ENCODE measurements around the gene TBCB.
"Not testable (repeated sequence)": the region's sequence is repeated elsewhere in the genome, so short reads cannot be mapped to it uniquely, and the experiment has no call there.

Gene TBCB

GRCh38 chr19:36112678-36113077, 2.6 kb upstream of the TBCB start:
- peaks cover 26% of the 10 kb centered on the region for H3K36me3 Mint-ChIP-seq (ENCODE audit: low read depth)
- H3K4me3 Mint-ChIP-seq, result peak overlapping the region; percentile 77
- no peaks in the 10 kb centered on the region for H3K9me3 Mint-ChIP-seq
- peaks cover 5% of the 10 kb centered on the region for H3K27me3 Mint-ChIP-seq (ENCODE audit: low read depth)
- peaks cover 29% of the 10 kb centered on the region for H3K4me1 Mint-ChIP-seq (ENCODE audit: low read depth)
- H3K27ac Mint-ChIP-seq, result peak overlapping the region; percentile 70

DNA sequence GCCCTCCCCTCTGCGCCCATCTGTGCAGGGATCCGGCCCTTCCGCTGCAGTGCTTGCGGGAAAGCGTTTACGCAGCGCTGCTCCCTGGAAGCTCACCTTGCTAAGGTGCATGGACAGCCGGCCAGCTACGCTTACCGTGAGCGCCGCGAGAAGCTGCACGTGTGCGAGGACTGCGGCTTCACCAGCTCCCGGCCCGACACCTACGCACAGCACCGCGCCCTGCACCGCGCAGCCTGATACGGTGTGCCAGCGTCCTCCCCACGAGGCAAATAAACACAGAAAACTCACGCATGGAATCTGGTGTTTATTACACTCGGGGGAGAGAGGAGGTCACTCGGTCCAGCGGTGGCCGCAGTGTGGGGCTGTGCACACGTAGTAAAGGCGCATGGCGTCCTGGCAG, 1.8 kb upstream of the TBCB start:
- Mint-ChIP-seq H3K27ac (peak overlapping the region; percentile 99), H3K9me3 (no peaks in the 10 kb centered on the region), H3K4me1 (ENCODE audit: low read depth) (peaks cover 29% of the 10 kb centered on the region), H3K4me3 (peak overlapping the region; percentile 99), H3K36me3 (ENCODE audit: low read depth) (peaks cover 28% of the 10 kb centered on the region), H3K27me3 (ENCODE audit: low read depth) (peaks cover 5% of the 10 kb centered on the region)

- Mint-ChIP-seq H3K27ac (peak overlapping the region; percentile 99), H3K4me3 (peak overlapping the region; percentile 99), H3K36me3 (ENCODE audit: low read depth) (peaks cover 28% of the 10 kb centered on the region), H3K27me3 (ENCODE audit: low read depth) (peaks cover 5% of the 10 kb centered on the region), H3K9me3 (no peaks in the 10 kb centered on the region), H3K4me1 (ENCODE audit: low read depth) (peaks cover 29% of the 10 kb centered on the region)
Observed at GRCh38 chr19:36113894-36114720, 1.2 kb upstream of the TBCB start.

DNA sequence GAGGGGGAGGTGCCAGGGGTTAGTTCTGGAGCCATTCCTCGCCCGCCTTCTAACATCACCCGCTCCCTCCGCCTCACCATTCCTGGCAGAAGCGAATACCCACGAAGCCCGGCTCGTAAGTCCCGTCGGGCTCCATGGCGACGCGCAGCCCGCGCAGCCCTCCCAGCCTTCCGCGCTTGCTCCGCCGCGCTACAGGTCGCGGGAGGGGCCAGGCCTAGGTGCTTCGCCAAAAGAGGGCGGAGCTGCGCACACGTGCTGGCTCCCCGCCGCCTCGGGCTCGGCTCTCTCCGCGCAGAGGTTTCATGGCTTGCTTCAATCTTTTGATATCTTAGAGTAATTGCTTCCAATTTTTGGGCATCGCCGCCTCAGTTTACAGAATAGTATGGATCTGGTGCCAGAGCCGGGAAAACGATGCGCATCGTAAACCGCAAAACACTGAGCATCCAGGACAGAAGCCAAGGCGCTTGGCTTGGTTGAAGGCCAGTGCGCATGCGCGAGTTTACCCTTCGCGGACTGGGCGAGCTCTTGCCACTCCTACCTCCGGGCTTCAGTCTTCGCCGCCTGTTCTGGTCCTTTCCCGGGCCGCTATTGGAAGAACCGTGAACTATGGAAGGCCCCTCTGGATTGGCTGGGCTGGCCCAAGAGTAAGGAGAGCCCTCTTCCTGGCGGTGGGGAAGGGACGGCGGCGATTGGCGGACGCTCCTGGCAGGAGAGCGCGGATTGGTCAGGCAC, 381 bp upstream of the TBCB start, which contains the start of gene POLR2I:
TSS of gene POLR2I (minus strand) at position 155 of the 732 bp plus-strand sequence. CDS start at position 136, 19 bp downstream.
- Mint-ChIP-seq H3K4me3 (peak within 1 kb of the TSS; percentile 99), H3K36me3 (ENCODE audit: low read depth) (peaks cover 29% of the 10 kb centered on the region), H3K4me1 (ENCODE audit: low read depth) (peaks cover 30% of the 10 kb centered on the region), H3K9me3 (no peaks in the 10 kb centered on the region), H3K27me3 (ENCODE audit: low read depth) (peaks cover 5% of the 10 kb centered on the region), H3K27ac (peak within 1 kb of the TSS; percentile 99)

GRCh38 chr19:36116344-36116637, 1.0 kb downstream of the TBCB start:
- Mint-ChIP-seq H3K4me3 (peak overlapping the region; percentile 99), H3K9me3 (no peaks in the 10 kb centered on the region), H3K36me3 (ENCODE audit: low read depth) (peaks cover 32% of the 10 kb centered on the region), H3K4me1 (ENCODE audit: low read depth) (peaks cover 32% of the 10 kb centered on the region), H3K27ac (peak overlapping the region; percentile 99), H3K27me3 (ENCODE audit: low read depth) (peaks cover 5% of the 10 kb centered on the region)

GRCh38 chr19:36120092-36120983, 5.1 kb downstream of the TBCB start:
- Mint-ChIP-seq H3K4me1 (ENCODE audit: low read depth) (peaks cover 13% of the 10 kb centered on the region), H3K27ac (peak overlapping the region; percentile 31), H3K27me3 (ENCODE audit: low read depth) (no peaks in the 10 kb centered on the region), H3K9me3 (no peaks in the 10 kb centered on the region), H3K4me3 (no peak overlapping the region), H3K36me3 (ENCODE audit: low read depth) (peaks cover 28% of the 10 kb centered on the region)

GRCh38 chr19:36120984-36121358, 5.7 kb downstream of the TBCB start:
- H3K27me3 Mint-ChIP-seq (ENCODE audit: low read depth), result no peaks in the 10 kb centered on the region
- H3K4me1 Mint-ChIP-seq (ENCODE audit: low read depth), result peaks cover 13% of the 10 kb centered on the region
- H3K27ac Mint-ChIP-seq, result no peak overlapping the region
- no peaks in the 10 kb centered on the region for H3K9me3 Mint-ChIP-seq
- no peak overlapping the region for H3K4me3 Mint-ChIP-seq
- peaks cover 34% of the 10 kb centered on the region for H3K36me3 Mint-ChIP-seq (ENCODE audit: low read depth)

- Mint-ChIP-seq H3K36me3 (ENCODE audit: low read depth) (peaks cover 31% of the 10 kb centered on the region), H3K9me3 (no peaks in the 10 kb centered on the region), H3K4me3 (no peak overlapping the region), H3K27me3 (ENCODE audit: low read depth) (no peaks in the 10 kb centered on the region), H3K27ac (no peak overlapping the region), H3K4me1 (ENCODE audit: low read depth) (peaks cover 8% of the 10 kb centered on the region)
Observed at GRCh38 chr19:36121486-36122124, 6.3 kb downstream of the TBCB start.

DNA sequence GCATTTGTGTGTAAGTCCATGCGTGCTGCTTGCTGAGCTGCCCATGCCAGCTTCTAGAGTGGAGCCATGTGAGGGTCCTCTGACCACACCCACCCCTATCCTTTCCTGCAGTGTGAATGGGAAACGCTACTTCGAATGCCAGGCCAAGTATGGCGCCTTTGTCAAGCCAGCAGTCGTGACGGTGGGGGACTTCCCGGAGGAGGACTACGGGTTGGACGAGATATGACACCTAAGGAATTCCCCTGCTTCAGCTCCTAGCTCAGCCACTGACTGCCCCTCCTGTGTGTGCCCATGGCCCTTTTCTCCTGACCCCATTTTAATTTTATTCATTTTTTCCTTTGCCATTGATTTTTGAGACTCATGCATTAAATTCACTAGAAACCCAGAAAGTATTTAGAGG, 10.3 kb downstream of the TBCB start:
- peak overlapping the region; percentile 52 for H3K27ac Mint-ChIP-seq
- no peaks in the 10 kb centered on the region for H3K9me3 Mint-ChIP-seq
- H3K4me3 Mint-ChIP-seq, result no peak overlapping the region
- H3K36me3 Mint-ChIP-seq (ENCODE audit: low read depth), result peaks cover 18% of the 10 kb centered on the region
- H3K27me3 Mint-ChIP-seq (ENCODE audit: low read depth), result no peaks in the 10 kb centered on the region
- H3K4me1 Mint-ChIP-seq (ENCODE audit: low read depth), result peaks cover 10% of the 10 kb centered on the region

DNA sequence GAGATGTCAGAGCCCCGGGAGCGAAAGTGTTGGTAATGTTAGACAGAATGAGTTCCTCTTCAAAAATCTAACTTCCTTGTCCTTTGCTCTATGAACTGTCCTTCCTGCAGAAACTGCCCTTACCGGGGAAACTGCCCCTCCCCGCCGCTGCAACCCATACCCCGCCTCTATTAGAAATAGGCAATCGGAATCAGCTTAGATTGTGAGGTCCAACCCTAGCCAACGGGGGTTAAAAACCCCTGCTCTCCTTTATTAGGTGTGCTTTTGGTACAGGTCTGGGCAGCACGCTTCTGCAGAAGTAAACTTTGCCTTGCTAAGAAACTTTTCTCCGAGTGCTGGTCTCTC, 13.1 kb downstream of the TBCB start:
- Mint-ChIP-seq H3K4me1 (ENCODE audit: low read depth) (peaks cover 23% of the 10 kb centered on the region), H3K36me3 (ENCODE audit: low read depth) (peaks cover 15% of the 10 kb centered on the region), H3K27me3 (ENCODE audit: low read depth) (no peaks in the 10 kb centered on the region), H3K9me3 (no peaks in the 10 kb centered on the region), H3K27ac (peak overlapping the region; percentile 95), H3K4me3 (peak overlapping the region; percentile 89)

DNA sequence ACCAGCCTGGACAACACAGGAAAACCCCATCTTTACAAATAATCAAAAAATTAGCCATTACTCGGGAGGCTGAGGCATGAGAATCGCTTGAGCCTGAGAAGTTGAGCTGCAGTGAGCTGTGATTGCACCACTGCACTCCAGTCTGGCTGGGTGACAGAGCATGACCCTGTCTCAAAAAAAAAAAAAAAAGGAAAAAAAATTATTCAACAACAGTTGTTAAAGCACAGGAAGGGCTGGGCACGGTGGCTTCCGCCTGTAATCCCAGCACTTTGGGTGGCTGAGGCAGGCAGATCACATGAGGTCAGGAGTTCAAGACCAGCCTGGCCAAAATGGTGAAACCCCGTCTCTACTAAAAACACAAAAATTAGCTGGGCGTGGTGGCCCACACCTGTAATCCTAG, 16.0 kb downstream of the TBCB start:
- not testable (repeated sequence) for H3K4me3 Mint-ChIP-seq

DNA sequence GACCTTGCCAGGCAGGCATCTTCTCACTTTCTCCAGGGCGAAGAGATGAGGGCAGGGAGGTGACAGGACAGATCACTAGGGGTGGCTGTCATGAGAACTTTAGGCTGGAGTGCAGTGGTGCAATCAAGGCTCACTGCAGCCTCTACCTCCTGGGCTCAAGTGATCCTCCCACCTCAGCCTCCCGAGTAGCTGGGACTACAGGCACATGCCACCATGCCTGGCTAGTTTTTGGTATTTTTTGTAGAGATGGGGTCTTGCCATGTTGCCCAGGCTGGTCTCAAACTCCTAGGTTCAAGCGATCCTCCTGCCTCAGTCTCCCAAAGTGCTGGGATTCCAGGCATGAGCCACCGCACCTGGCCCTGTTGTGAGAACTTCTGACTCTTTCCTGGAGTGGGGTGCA, 19.6 kb downstream of the TBCB start:
- not testable (repeated sequence) for H3K9me3 Mint-ChIP-seq; H3K4me3 Mint-ChIP-seq; H3K27me3 Mint-ChIP-seq (ENCODE audit: low read depth); H3K36me3 Mint-ChIP-seq (ENCODE audit: low read depth); H3K27ac Mint-ChIP-seq
- peaks cover 23% of the 10 kb centered on the region for H3K4me1 Mint-ChIP-seq (ENCODE audit: low read depth)

More for the DNA sequence above, 16.0 kb downstream of the TBCB start:
- H3K4me1 Mint-ChIP-seq (ENCODE audit: low read depth), result peaks cover 25% of the 10 kb centered on the region
- H3K36me3 Mint-ChIP-seq (ENCODE audit: low read depth); H3K27ac Mint-ChIP-seq; H3K27me3 Mint-ChIP-seq (ENCODE audit: low read depth); H3K9me3 Mint-ChIP-seq: not testable (repeated sequence)

- Mint-ChIP-seq H3K4me3 (no peak overlapping the region), H3K9me3 (no peaks in the 10 kb centered on the region), H3K4me1 (ENCODE audit: low read depth) (peaks cover 27% of the 10 kb centered on the region), H3K36me3 (ENCODE audit: low read depth) (peaks cover 10% of the 10 kb centered on the region), H3K27me3 (ENCODE audit: low read depth) (no peaks in the 10 kb centered on the region), H3K27ac (peak overlapping the region; percentile 63)
Observed at GRCh38 chr19:36136964-36137686, 21.9 kb downstream of the TBCB start.

DNA sequence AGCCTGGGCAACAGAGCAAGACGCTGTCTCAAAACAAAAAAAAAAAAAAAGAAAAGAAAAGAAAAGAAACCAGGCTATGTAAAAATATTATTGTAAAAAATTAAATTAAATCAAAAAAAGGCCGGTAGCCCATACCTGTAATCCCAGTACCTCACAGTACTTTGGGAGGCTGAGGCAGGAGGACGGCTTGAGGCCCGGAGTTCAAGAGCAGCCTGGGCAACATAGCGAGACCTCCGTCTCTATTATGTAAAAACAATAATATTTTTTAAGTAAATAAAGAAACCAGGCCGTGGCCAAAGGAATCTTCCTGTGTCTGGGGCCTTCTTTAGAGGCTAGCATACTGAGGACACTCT, 23.8 kb downstream of the TBCB start:
- Mint-ChIP-seq H3K27ac (peak overlapping the region; percentile 98), H3K36me3 (ENCODE audit: low read depth) (peaks cover 19% of the 10 kb centered on the region), H3K27me3 (ENCODE audit: low read depth) (no peaks in the 10 kb centered on the region), H3K4me1 (ENCODE audit: low read depth) (peaks cover 19% of the 10 kb centered on the region), H3K9me3 (no peaks in the 10 kb centered on the region), H3K4me3 (peak overlapping the region; percentile 96)
